IMR-90 (cell line): Measurements from ENCODE around the gene GNAI2. TPM values are rescaled to one million over a fixed set of nuclear protein-coding genes. Genes with fewer than 3 reads are reported as not detected.

ENCODE experiments used
- ATAC-seq: fragments of 200-7000 bp; cut with Tn5 transposase; 2 replicates; pipeline ENCODE4 v1.9.1; 2020; ENCODE audit warnings: low read depth, mild to moderate bottlenecking, moderate library complexity
- BruUV-seq: library from RNA; stranded (reverse); fragments of 400-500 nt; replicated peaks from 2 replicates; lab custom pipeline; 2021; lab: Mats Ljungman, UMichigan
- CTCF ChIA-PET: fragments of 300-600 bp; formaldehyde crosslinking; extraction: SDS; loops from one replicate; lab custom pipeline; 2021; ENCODE audit warnings: antibody characterized with exemption; lab: Yijun Ruan, JAX
- POLR2A ChIA-PET: fragments of 300-600 bp; sonication (Branson Sonifier 250); formaldehyde crosslinking; loops from one replicate; lab custom pipeline; 2022; ENCODE audit warnings: antibody characterized with exemption; ENCODE audit not compliant: unreplicated experiment; lab: Charles Lee
- DNase-seq: peaks from one replicate; pipeline ENCODE4 v3.0.0; 2013
- H2AFZ ChIP-seq: replicated peaks from 2 replicates; pipeline ENCODE3; 2013; ENCODE audit warnings: low read length, mild to moderate bottlenecking; ENCODE audit not compliant: poor library complexity
- H2AK5ac ChIP-seq: 2 replicates; pipeline ENCODE4 v1.6.1; 2013; ENCODE audit warnings: low read depth, low read length, inconsistent platforms
- H2AK9ac ChIP-seq: replicated peaks from 2 replicates; pipeline ENCODE3; 2013; ENCODE audit warnings: mild to moderate bottlenecking, low read depth, low read length, moderate library complexity; ENCODE audit not compliant: poor library complexity
- H2BK120ac ChIP-seq: 2 replicates; pipeline ENCODE4 v1.6.1; 2013; ENCODE audit warnings: low read depth, low read length, inconsistent platforms
- H2BK15ac ChIP-seq: 3 replicates; pipeline ENCODE4 v1.6.1; 2013; ENCODE audit warnings: low read depth, low read length, inconsistent platforms
- H2BK20ac ChIP-seq: 2 replicates; pipeline ENCODE4 v1.6.1; 2013; ENCODE audit warnings: low read depth, mild to moderate bottlenecking, inconsistent platforms, low read length, moderate library complexity
- H2BK5ac ChIP-seq: 2 replicates; pipeline ENCODE4 v1.6.1; 2013; ENCODE audit warnings: mild to moderate bottlenecking, low read depth, low read length, inconsistent platforms; ENCODE audit not compliant: poor library complexity, severe bottlenecking
- H3K14ac ChIP-seq: replicated peaks from 2 replicates; pipeline ENCODE4 v1.6.1; 2013; ENCODE audit warnings: low read depth, low read length, inconsistent platforms
- H3K18ac ChIP-seq: 2 replicates; pipeline ENCODE4 v1.6.1; 2013; ENCODE audit warnings: low read depth, low read length, control low read depth
- H3K23ac ChIP-seq: 2 replicates; pipeline ENCODE4 v1.6.1; 2013; ENCODE audit warnings: low read depth, low read length, inconsistent platforms
- H3K27ac ChIP-seq: 2 replicates; pipeline ENCODE4 v1.5.1; 2013; ENCODE audit warnings: mild to moderate bottlenecking, control low read depth, low read length; ENCODE audit not compliant: insufficient read depth
- H3K27me3 ChIP-seq: 2 replicates; pipeline ENCODE4 v1.6.1; 2013; ENCODE audit warnings: low read length; ENCODE audit not compliant: control insufficient read depth, insufficient read depth
- H3K36me3 ChIP-seq: 2 replicates; pipeline ENCODE4 v1.6.1; 2013; ENCODE audit warnings: low read length, mixed read lengths; ENCODE audit not compliant: control insufficient read depth, insufficient read depth
- H3K4ac ChIP-seq: 2 replicates; pipeline ENCODE4 v1.6.1; 2013; ENCODE audit warnings: low read depth, low read length, inconsistent platforms
- H3K4me1 ChIP-seq: 2 replicates; pipeline ENCODE4 v1.6.1; 2013; ENCODE audit warnings: low read length, mixed read lengths; ENCODE audit not compliant: control insufficient read depth, insufficient read depth
- H3K4me2 ChIP-seq: 2 replicates; pipeline ENCODE4 v1.6.1; 2013; ENCODE audit warnings: low read depth, mild to moderate bottlenecking, control low read depth, low read length, moderate library complexity
- H3K4me3 ChIP-seq: 2 replicates; pipeline ENCODE4 v1.5.1; 2013; ENCODE audit warnings: low read depth, mild to moderate bottlenecking, control low read depth, low read length, moderate library complexity; ENCODE audit not compliant: insufficient read depth
- H3K56ac ChIP-seq: 2 replicates; pipeline ENCODE4 v1.6.1; 2013; ENCODE audit warnings: low read length, inconsistent platforms; ENCODE audit not compliant: insufficient read depth; ENCODE audit errors: extremely low read depth
- H3K79me1 ChIP-seq, 2 experiments: 2 replicates each; pipeline ENCODE4 v1.6.1; 2013; ENCODE audit warnings: low read length in 2 of 2, inconsistent platforms in 1 of 2, low read depth in 1 of 2
- H3K9ac ChIP-seq: 2 replicates; pipeline ENCODE4 v1.6.1; 2013; ENCODE audit warnings: low read depth, low read length, control low read depth
- H3K9me1 ChIP-seq: 2 replicates; pipeline ENCODE4 v1.6.1; 2013; ENCODE audit warnings: low read length, inconsistent platforms; ENCODE audit not compliant: insufficient read depth
- H3K9me3 ChIP-seq: 2 replicates; pipeline ENCODE4 v1.6.1; 2013; ENCODE audit warnings: low read length; ENCODE audit not compliant: control insufficient read depth, insufficient read depth
- H4K20me1 ChIP-seq: 2 replicates; pipeline ENCODE4 v1.6.1; 2013; ENCODE audit warnings: low read length, inconsistent platforms; ENCODE audit not compliant: insufficient read depth
- H4K5ac ChIP-seq: 2 replicates; pipeline ENCODE4 v1.6.1; 2013; ENCODE audit warnings: mild to moderate bottlenecking, low read depth, low read length, control low read depth
- H4K8ac ChIP-seq, 2 experiments: 2 replicates each; pipeline ENCODE4 v1.6.1; 2013; ENCODE audit warnings: low read depth in 2 of 2, low read length in 2 of 2, control low read depth in 1 of 2, inconsistent platforms in 1 of 2
- H4K91ac ChIP-seq: 2 replicates; pipeline ENCODE4 v1.6.1; 2013; ENCODE audit warnings: low read depth, low read length, inconsistent platforms; ENCODE audit not compliant: insufficient read depth
- BHLHE40 ChIP-seq: fragments of 150-350 bp; IDR thresholded peaks from 2 replicates; pipeline ENCODE4 v1.6.1; 2016; ENCODE audit warnings: mild to moderate bottlenecking, low read depth, low read length
- CEBPB ChIP-seq: IDR thresholded peaks from 2 replicates; pipeline ENCODE4 v1.6.1; 2012; ENCODE audit warnings: low read depth, low read length, improper control_type of control experiment
- CHD1 ChIP-seq: IDR thresholded peaks from 2 replicates; pipeline ENCODE4 v1.6.1; 2012; ENCODE audit warnings: low read depth, low read length, improper control_type of control experiment
- FOS ChIP-seq: fragments of 150-350 bp; IDR thresholded peaks from 2 replicates; pipeline ENCODE4 v1.6.1; 2016; ENCODE audit warnings: low read depth, low read length
- MAFK ChIP-seq: IDR thresholded peaks from 2 replicates; pipeline ENCODE4 v1.6.1; 2012; ENCODE audit warnings: low read depth, low read length, improper control_type of control experiment
- MXI1 ChIP-seq: IDR thresholded peaks from 2 replicates; pipeline ENCODE4 v1.6.1; 2012; ENCODE audit warnings: low read depth, mild to moderate bottlenecking, low read length, moderate library complexity, borderline replicate concordance
- NFE2L2 ChIP-seq: fragments of 150-350 bp; IDR thresholded peaks from 2 replicates; pipeline ENCODE4 v1.6.1; 2016; ENCODE audit warnings: low read depth, mild to moderate bottlenecking, low read length
- POLR2A ChIP-seq: IDR thresholded peaks from 2 replicates; pipeline ENCODE4 v1.6.1; 2012; ENCODE audit warnings: mild to moderate bottlenecking, low read depth, low read length
- RAD21 ChIP-seq: IDR thresholded peaks from 2 replicates; pipeline ENCODE4 v1.6.1; 2012; ENCODE audit warnings: low read length, improper control_type of control experiment
- RCOR1 ChIP-seq: IDR thresholded peaks from 2 replicates; pipeline ENCODE4 v1.6.1; 2012; ENCODE audit warnings: mild to moderate bottlenecking, low read length, improper control_type of control experiment; ENCODE audit not compliant: insufficient replicate concordance
- RFX5 ChIP-seq: IDR thresholded peaks from 2 replicates; pipeline ENCODE4 v1.8.0; 2012; ENCODE audit warnings: low read depth, mild to moderate bottlenecking, low read length, moderate library complexity
- SMC3 ChIP-seq: fragments of 150-350 bp; IDR thresholded peaks from 2 replicates; pipeline ENCODE4 v1.6.1; 2016; ENCODE audit warnings: low read depth, mild to moderate bottlenecking, antibody characterized with exemption, low read length, moderate library complexity
- WGBS, 2 experiments: methylation state at CpG; one replicate each; pipeline versions ENCODE4 v1.1.5 to v1.1.7; 2013; ENCODE audit warnings: missing lambda C conversion rate in 2 of 2; ENCODE audit not compliant: insufficient read length in 1 of 2; ENCODE audit errors: extremely low coverage in 2 of 2; 5-methylcytosine and 5-hydroxymethylcytosine counted together
- dilution Hi-C: fragments of 300-500 bp; cut with HindIII; formaldehyde crosslinking; loops from one replicate; pipeline ENCODE4 v1.14.3; 2018; ENCODE audit warnings: low sequenced_read_pairs; ENCODE audit not compliant: unreplicated experiment
- in situ Hi-C: fragments of 300-500 bp; cut with MboI; formaldehyde crosslinking; loops from 3 replicates; pipeline ENCODE4 v1.14.3; 2019; ENCODE audit warnings: low sequenced_read_pairs, inconsistent platforms, mixed read lengths
- intact Hi-C: fragments of 100-400 bp; cut with micrococcal nuclease; formaldehyde crosslinking; loops from 2 replicates; pipeline ENCODE4 v1.10.0; 2022
- polyA plus RNA-seq, 3 experiments: library from polyadenylated mRNA; depleted of rRNA; stranded (reverse); fragments of >200 nt; gene quantifications; 2 replicates each; pipeline ENCODE4 v1.2.3, GENCODE V29; 2012; ENCODE audit warnings: low replicate concordance in 1 of 3
- total RNA-seq: library from RNA; depleted of rRNA; stranded (reverse); fragments of >200 nt; gene quantifications from 2 replicates; pipeline ENCODE4 v1.2.3, GENCODE V29; 2012
- TF ChIP-seq, protein P1 (sequence below): fragments of 150-350 bp; IDR thresholded peaks from 2 replicates; pipeline ENCODE4 v1.6.1; 2017; ENCODE audit warnings: mild to moderate bottlenecking, antibody characterized with exemption, low read length, low read depth
- TF ChIP-seq, protein P2 (sequence below): fragments of 150-350 bp; IDR thresholded peaks from 2 replicates; pipeline ENCODE4 v1.6.1; 2016; ENCODE audit warnings: low read depth, mild to moderate bottlenecking, low read length, moderate library complexity, borderline replicate concordance
- TF ChIP-seq, protein P3 (sequence below): conservative IDR thresholded peaks from 2 replicates; pipeline ENCODE4 v1.5.1; 2012; ENCODE audit warnings: mild to moderate bottlenecking, low read depth, low read length, improper control_type of control experiment

Gene GNAI2
- total and polyA plus RNA-seq, 2 of the 4 experiments (the other 2 are of a cell fraction) = 867 to 1,079 TPM

DNA sequence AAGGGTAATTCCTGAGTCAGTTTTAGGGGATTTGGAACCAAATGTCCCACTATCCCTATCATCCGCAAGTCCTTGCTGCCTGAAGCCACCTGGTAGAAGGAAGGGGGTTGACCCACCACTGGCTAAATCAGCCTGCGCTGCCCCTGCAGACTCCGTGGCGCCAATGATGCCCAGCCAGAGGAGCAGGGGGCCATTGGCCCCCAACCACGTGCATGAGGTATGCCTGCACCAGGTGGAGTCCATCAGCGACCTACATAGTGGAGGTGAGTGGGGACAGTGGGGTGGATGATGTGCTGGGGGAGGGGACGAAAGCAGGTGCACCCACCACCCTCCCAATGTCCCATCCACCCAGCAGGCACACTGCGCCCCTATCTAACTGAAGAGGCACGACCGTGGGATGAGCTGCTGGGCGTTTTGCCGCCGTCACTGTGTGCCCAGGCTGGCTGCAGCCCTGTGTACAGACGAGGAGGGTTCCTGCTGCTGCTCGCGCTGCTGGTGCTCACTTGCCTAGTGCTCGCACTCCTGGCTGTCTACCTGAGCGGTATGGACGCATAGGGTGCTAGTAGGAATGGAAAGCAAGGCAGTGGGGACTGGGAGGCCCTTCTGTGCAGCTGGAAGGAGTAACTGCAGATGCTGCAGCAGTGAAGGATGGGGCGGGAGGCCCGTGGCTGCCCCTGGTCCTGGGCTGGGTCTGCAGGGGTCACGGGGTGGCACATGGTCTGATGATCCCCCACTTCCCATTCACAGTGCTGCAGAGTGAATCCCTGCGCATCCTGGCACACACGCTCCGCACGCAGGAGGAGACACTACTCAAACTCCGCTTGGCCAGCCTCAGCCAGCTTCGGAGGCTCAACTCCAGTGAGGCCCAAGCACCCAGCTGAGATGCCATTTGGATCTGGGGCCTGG lies 50.6 kb downstream of the GNAI2 start:
- Histone ChIP-seq H3K27ac (no peak overlapping the region), H3K14ac (no peak overlapping the region), H3K79me1 (peaks cover 12 to 24% of the 10 kb centered on the region in 2 experiments), H3K56ac (no peak overlapping the region), H2BK120ac (no peak overlapping the region), H2BK20ac (no peak overlapping the region), H3K9me3 (no peaks in the 10 kb centered on the region), H4K5ac (no peak overlapping the region), H3K4me2 (no peak overlapping the region), H4K20me1 (no peaks in the 10 kb centered on the region; the same call in 1 of the 2 replicates), H3K9me1 (no peaks in the 10 kb centered on the region; the same call in 1 of the 2 replicates), H3K18ac (no peak overlapping the region), H3K23ac (no peak overlapping the region), H3K27me3 (no peaks in the 10 kb centered on the region), H3K36me3 (peaks cover 34% of the 10 kb centered on the region), H2AFZ (no peak overlapping the region), H2BK5ac (no peak overlapping the region), H2AK9ac (no peak overlapping the region), H4K91ac (no peak overlapping the region), H3K4me3 (no peak overlapping the region), H2AK5ac (no peak overlapping the region), H4K8ac (no peak overlapping the region), H3K9ac (no peak overlapping the region), H3K4me1 (peaks cover 3% of the 10 kb centered on the region), H3K4ac (no peak overlapping the region), H2BK15ac (no peak overlapping the region)
- no peak for ATAC-seq
- intact Hi-C loops (no loop called here), in situ Hi-C loops (no loop called here), dilution Hi-C loops (no loop called here)
- CTCF ChIA-PET = no interaction called here
- 94% methylated on average over 12 of the region's 28 CpGs; no CpG with 5 or more reads in 1 of the 2 experiments for WGBS, 2 experiments
- POLR2A ChIA-PET = no interaction called here
- DNase-seq = no peak
- BruUV-seq = no TSS peak
- TF ChIP-seq, protein P1, sequence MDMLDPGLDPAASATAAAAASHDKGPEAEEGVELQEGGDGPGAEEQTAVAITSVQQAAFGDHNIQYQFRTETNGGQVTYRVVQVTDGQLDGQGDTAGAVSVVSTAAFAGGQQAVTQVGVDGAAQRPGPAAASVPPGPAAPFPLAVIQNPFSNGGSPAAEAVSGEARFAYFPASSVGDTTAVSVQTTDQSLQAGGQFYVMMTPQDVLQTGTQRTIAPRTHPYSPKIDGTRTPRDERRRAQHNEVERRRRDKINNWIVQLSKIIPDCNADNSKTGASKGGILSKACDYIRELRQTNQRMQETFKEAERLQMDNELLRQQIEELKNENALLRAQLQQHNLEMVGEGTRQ = no peak
- TF ChIP-seq CEBPB (no peak), MXI1 (no peak), FOS (no peak), RFX5 (no peak), NFE2L2 (no peak), BHLHE40 (no peak), MAFK (no peak), CHD1 (no peak), SMC3 (no peak), POLR2A (no peak), RAD21 (no peak), RCOR1 (no peak)
- TF ChIP-seq, protein P2, sequence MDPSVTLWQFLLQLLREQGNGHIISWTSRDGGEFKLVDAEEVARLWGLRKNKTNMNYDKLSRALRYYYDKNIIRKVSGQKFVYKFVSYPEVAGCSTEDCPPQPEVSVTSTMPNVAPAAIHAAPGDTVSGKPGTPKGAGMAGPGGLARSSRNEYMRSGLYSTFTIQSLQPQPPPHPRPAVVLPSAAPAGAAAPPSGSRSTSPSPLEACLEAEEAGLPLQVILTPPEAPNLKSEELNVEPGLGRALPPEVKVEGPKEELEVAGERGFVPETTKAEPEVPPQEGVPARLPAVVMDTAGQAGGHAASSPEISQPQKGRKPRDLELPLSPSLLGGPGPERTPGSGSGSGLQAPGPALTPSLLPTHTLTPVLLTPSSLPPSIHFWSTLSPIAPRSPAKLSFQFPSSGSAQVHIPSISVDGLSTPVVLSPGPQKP = no peak
- TF ChIP-seq, protein P3, sequence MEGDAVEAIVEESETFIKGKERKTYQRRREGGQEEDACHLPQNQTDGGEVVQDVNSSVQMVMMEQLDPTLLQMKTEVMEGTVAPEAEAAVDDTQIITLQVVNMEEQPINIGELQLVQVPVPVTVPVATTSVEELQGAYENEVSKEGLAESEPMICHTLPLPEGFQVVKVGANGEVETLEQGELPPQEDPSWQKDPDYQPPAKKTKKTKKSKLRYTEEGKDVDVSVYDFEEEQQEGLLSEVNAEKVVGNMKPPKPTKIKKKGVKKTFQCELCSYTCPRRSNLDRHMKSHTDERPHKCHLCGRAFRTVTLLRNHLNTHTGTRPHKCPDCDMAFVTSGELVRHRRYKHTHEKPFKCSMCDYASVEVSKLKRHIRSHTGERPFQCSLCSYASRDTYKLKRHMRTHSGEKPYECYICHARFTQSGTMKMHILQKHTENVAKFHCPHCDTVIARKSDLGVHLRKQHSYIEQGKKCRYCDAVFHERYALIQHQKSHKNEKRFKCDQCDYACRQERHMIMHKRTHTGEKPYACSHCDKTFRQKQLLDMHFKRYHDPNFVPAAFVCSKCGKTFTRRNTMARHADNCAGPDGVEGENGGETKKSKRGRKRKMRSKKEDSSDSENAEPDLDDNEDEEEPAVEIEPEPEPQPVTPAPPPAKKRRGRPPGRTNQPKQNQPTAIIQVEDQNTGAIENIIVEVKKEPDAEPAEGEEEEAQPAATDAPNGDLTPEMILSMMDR = no peak
